Activated naive CD8-positive, alpha-beta T cell treated with anti-CD3 and anti-CD28 coated beads, Interleukin-2, amount 50 U/mL, for 24 hours (primary cell): ENCODE data around the gene MTA1.

ENCODE experiments used
- ATAC-seq: fragments of 150-1000 bp; cut with Tn5 transposase; one replicate; pipeline ENCODE4 v1.10.0; 2021
- DNase-seq: peaks from one replicate; pipeline ENCODE4 v3.0.0; 2021
- H3K27ac Mint-ChIP-seq: one replicate; pipeline ENCODE4 v1.8.0; 2021; ENCODE audit warnings: mild to moderate bottlenecking, mixed read lengths
- H3K27me3 Mint-ChIP-seq: one replicate; pipeline ENCODE4 v1.8.0; 2021; ENCODE audit warnings: mixed read lengths
- H3K36me3 Mint-ChIP-seq: one replicate; pipeline ENCODE4 v1.8.0; 2021; ENCODE audit warnings: low read depth, mixed read lengths
- H3K4me1 Mint-ChIP-seq: one replicate; pipeline ENCODE4 v1.8.0; 2021; ENCODE audit warnings: mixed read lengths
- H3K4me3 Mint-ChIP-seq: one replicate; pipeline ENCODE4 v1.8.0; 2021; ENCODE audit warnings: mild to moderate bottlenecking, moderate library complexity, mixed read lengths
- H3K9me3 Mint-ChIP-seq: one replicate; pipeline ENCODE4 v1.8.0; 2021; ENCODE audit warnings: mixed read lengths

Gene MTA1

GRCh38 chr14:105411017-105411941 is 8.3 kb upstream of the MTA1 start:
- Mint-ChIP-seq H3K27me3 (peaks cover 18% of the 10 kb centered on the region), H3K4me3 (no peak overlapping the region), H3K27ac (no peak overlapping the region), H3K9me3 (peaks cover 3% of the 10 kb centered on the region), H3K4me1 (peaks cover 13% of the 10 kb centered on the region), H3K36me3 (no peaks in the 10 kb centered on the region)
- DNase-seq (peak; percentile 28), ATAC-seq (peak; percentile 48)

DNA sequence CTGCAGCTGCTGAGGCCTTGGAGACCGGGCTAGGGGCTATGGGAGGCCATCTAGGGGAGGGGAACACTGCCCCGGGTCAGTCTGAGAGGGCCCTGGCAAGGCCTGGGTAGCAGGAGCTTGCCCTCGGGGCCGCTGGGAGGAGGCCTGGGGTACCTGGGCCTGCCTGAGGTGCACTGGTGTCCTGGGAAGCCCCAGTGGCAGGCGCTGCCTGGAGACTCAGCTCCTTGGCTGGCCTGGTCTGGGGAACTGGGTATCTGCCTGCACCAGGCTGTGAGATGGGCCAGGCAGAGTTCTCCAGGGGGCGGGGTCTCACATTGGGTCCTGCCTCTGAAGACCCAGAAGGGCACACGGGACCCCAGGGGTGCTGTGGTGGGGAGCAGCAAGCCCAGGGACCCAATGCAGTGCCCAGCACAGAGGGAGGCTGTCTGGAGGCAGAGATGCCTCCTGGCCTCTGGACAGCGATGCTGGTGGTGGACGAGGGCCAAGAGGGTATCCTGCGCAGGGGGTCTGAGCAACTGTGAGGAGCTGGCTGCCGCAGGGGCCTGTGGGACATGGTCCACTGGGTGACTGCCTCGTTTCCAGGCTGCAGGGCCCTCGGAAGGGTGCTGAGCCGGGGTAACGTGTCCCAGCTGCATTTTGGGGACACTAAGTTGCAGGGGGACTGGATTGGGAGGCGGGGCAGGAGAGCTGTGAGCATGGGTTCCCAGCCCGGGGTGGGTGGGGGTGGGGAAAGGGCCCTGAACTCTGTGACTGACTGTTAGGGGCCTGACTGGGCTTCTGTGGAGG is 7.4 kb upstream of the MTA1 start:
- no peak overlapping the region for H3K4me3 Mint-ChIP-seq
- H3K36me3 Mint-ChIP-seq, result no peaks in the 10 kb centered on the region
- peaks cover 13% of the 10 kb centered on the region for H3K4me1 Mint-ChIP-seq
- no peaks in the 10 kb centered on the region for H3K9me3 Mint-ChIP-seq
- peaks cover 18% of the 10 kb centered on the region for H3K27me3 Mint-ChIP-seq
- ATAC-seq (no peak), DNase-seq (no peak)
- no peak overlapping the region for H3K27ac Mint-ChIP-seq

DNA sequence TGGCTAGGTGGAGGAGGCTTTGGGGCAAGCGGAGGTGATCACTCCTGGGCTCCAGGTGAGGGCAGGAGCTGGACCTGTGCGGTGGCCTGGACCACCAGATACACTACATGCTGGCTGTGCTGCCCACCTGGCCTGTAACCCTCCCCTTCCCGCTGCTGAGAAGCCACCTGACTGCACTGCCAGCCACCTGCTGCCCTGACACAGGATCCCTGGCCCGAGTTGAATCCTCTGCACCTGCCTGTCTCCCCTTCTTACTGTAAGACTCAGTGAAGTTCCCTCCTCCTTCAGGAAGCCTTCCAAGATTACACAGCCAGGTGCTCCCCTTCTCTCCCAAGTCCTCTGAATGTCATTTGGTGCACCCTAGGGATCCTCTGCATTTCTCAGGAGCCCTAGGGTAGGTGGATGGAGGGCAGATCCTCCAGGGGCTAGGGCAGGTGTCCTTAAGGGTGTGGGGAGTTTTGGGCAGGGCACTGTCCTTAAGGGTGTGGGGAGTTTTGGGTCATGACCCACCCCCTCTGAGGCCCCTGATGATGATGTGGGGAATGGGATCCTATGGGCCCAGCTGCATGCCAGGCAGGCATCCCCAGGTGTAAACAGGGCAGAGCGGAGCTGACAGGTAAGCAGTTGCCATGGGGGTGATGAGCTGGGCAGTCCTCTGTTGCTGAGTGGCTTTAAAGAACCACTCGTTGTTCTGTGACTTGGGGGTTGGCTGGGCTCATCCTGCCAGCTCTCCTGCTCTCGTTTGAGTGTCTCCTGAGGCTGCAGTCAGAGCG is 6.7 kb upstream of the MTA1 start:
- H3K4me3 Mint-ChIP-seq, result no peak overlapping the region
- no peak for DNase-seq
- no peaks in the 10 kb centered on the region for H3K9me3 Mint-ChIP-seq
- no peaks in the 10 kb centered on the region for H3K36me3 Mint-ChIP-seq
- H3K27ac Mint-ChIP-seq, result no peak overlapping the region
- peaks cover 13% of the 10 kb centered on the region for H3K4me1 Mint-ChIP-seq
- peaks cover 18% of the 10 kb centered on the region for H3K27me3 Mint-ChIP-seq
- no peak for ATAC-seq

GRCh38 chr14:105413544-105413886 is 6.1 kb upstream of the MTA1 start:
- Mint-ChIP-seq H3K27me3 (peaks cover 18% of the 10 kb centered on the region), H3K36me3 (no peaks in the 10 kb centered on the region), H3K27ac (no peak overlapping the region), H3K9me3 (no peaks in the 10 kb centered on the region), H3K4me3 (no peak overlapping the region), H3K4me1 (peaks cover 13% of the 10 kb centered on the region)
- ATAC-seq (no peak), DNase-seq (no peak)

DNA sequence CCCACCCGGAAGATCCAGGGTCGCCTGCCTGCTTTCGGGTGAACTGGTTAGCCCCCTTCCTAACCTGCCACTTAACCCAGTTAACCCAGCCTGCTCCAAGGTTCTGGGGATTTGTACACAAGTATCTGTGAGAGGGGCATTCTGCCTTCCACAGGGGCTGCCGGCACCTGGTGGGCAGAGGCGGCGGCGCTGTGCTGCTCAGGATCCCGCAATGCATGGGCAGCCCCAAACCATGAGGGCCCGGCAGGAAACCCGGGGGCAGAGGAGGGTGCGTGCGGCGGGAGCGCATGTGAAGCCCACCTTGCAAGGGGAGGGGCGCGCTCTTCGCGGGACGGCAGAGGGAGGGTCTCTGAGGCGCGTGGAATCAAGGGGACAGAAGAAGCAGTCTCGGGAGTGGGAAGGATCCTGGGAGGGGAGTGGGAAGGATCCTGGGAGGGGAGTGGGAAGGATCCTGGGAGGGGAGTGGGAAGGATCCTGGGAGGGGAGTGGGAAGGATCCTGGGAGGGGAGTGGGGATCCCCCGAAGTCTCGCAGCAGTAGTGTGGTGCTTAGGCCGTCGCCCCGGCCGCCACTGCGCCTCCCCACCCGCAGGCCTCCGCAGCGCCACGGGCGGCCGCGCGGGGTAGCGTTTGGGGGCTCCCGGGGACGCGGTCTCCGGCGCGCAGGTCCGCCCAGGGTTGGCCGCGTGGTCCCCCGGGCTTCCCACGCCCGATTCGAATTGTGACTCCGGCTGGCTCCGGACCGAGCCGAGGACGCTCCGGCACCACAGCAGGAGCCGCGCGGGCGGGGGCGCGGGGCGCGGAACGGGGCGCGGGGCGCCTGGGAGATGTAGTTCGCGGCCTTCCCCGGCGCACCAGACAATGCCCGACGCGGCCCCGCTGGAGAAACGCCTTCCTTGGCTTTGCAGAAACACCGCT is 4.9 kb upstream of the MTA1 start:
- H3K27ac Mint-ChIP-seq, result no peak overlapping the region
- no peaks in the 10 kb centered on the region for H3K9me3 Mint-ChIP-seq
- H3K4me1 Mint-ChIP-seq, result peaks cover 13% of the 10 kb centered on the region
- ATAC-seq, result peak; percentile 77
- peak overlapping the region; percentile 69 for H3K4me3 Mint-ChIP-seq
- peaks cover 18% of the 10 kb centered on the region for H3K27me3 Mint-ChIP-seq
- DNase-seq, result peak; percentile 74
- no peaks in the 10 kb centered on the region for H3K36me3 Mint-ChIP-seq

DNA sequence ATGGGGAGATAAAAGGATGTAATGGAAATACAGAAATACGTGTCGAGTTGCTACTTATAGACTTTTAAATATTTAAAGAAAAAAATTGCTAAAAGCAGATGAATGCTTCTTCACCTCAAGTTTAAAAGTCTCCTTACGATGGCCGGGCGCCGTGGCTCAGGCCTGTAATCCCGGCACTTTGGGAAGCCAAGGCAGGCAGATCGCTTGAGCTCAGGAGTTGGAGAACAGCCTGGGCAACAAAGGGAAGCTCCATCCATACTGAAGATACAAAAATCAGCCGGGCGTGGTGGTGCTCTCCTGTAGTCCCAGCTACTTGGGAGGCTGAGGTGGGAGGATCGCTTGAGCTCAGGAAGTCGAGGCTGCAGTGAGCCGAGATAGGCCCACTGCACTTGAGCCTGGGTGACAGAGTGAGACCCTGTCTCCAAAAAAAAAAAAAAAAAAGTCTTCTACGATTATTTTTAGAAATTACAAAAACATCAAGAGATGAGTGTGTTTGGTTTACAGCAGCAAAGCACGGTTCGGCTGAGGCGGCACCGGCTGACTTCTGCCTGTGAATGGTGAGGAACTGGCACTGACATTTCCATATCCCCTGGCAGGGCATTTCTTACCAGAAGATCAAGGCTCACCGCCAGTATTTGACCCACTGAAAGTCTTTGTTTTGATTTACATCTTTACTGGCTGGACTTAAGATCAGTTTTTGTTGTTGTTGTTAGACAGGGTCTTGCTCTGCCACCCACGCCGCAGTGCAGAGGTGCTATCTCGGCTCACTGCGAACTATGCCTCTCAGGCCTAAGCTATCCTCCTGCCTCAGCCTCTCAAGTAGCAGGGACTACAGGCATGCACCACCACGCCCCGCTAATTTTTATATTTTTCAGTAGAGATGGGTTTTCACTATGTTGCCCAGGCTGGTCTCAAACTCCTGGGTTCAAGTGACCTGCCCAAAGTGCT is 3.9 kb upstream of the MTA1 start:
- peak overlapping the region; percentile 69 for H3K4me3 Mint-ChIP-seq
- H3K27me3 Mint-ChIP-seq, result peaks cover 13% of the 10 kb centered on the region
- H3K4me1 Mint-ChIP-seq, result peaks cover 13% of the 10 kb centered on the region
- ATAC-seq (no peak), DNase-seq (no peak)
- no peaks in the 10 kb centered on the region for H3K9me3 Mint-ChIP-seq
- H3K36me3 Mint-ChIP-seq, result no peaks in the 10 kb centered on the region
- no peak overlapping the region for H3K27ac Mint-ChIP-seq

GRCh38 chr14:105416671-105417070 is 3.0 kb upstream of the MTA1 start:
- Mint-ChIP-seq H3K36me3 (peaks cover 4% of the 10 kb centered on the region), H3K4me1 (peaks cover 15% of the 10 kb centered on the region), H3K27ac (no peak overlapping the region), H3K9me3 (no peaks in the 10 kb centered on the region), H3K4me3 (no peak overlapping the region), H3K27me3 (peaks cover 10% of the 10 kb centered on the region)
- no peak for DNase-seq
- ATAC-seq, result no peak

GRCh38 chr14:105417690-105418121 is 1.9 kb upstream of the MTA1 start:
- ATAC-seq (no peak), DNase-seq (no peak)
- Mint-ChIP-seq H3K4me1 (peaks cover 24% of the 10 kb centered on the region), H3K4me3 (no peak overlapping the region), H3K27ac (no peak overlapping the region), H3K9me3 (no peaks in the 10 kb centered on the region), H3K27me3 (peaks cover 8% of the 10 kb centered on the region), H3K36me3 (peaks cover 12% of the 10 kb centered on the region)

GRCh38 chr14:105418269-105419194 is 1.1 kb upstream of the MTA1 start:
- Mint-ChIP-seq H3K36me3 (peaks cover 15% of the 10 kb centered on the region), H3K9me3 (no peaks in the 10 kb centered on the region), H3K27me3 (no peaks in the 10 kb centered on the region), H3K27ac (no peak overlapping the region), H3K4me1 (peaks cover 26% of the 10 kb centered on the region), H3K4me3 (peak overlapping the region; percentile 71)
- DNase-seq, result no peak
- ATAC-seq, result no peak

- DNase-seq, result no peak
- Mint-ChIP-seq H3K4me3 (peak overlapping the region; percentile 88), H3K9me3 (no peaks in the 10 kb centered on the region), H3K36me3 (peaks cover 16% of the 10 kb centered on the region), H3K27me3 (no peaks in the 10 kb centered on the region), H3K27ac (peak overlapping the region; percentile 87), H3K4me1 (peaks cover 26% of the 10 kb centered on the region)
- no peak for ATAC-seq
These were observed 710 bp downstream of the MTA1 start for GRCh38 chr14:105420101-105420973.

- H3K4me1 Mint-ChIP-seq, result peaks cover 21% of the 10 kb centered on the region
- H3K4me3 Mint-ChIP-seq, result peak overlapping the region; percentile 88
- DNase-seq (no peak), ATAC-seq (no peak)
- peaks cover 20% of the 10 kb centered on the region for H3K36me3 Mint-ChIP-seq
- H3K27ac Mint-ChIP-seq, result peak overlapping the region; percentile 87
- H3K27me3 Mint-ChIP-seq, result no peaks in the 10 kb centered on the region
- no peaks in the 10 kb centered on the region for H3K9me3 Mint-ChIP-seq
These were observed 1.5 kb downstream of the MTA1 start for GRCh38 chr14:105420974-105421674.
